HG03378 (cell line): ENCODE data around the gene XRCC1.

Experiments used
- ATAC-seq: cut with Tn5 transposase; IDR thresholded peaks from one replicate; pipeline ENCODE4 v1.9.1; 2021; ENCODE audit warnings: mild to moderate bottlenecking, moderate library complexity; ENCODE audit not compliant: unreplicated experiment

Gene XRCC1, protein sequence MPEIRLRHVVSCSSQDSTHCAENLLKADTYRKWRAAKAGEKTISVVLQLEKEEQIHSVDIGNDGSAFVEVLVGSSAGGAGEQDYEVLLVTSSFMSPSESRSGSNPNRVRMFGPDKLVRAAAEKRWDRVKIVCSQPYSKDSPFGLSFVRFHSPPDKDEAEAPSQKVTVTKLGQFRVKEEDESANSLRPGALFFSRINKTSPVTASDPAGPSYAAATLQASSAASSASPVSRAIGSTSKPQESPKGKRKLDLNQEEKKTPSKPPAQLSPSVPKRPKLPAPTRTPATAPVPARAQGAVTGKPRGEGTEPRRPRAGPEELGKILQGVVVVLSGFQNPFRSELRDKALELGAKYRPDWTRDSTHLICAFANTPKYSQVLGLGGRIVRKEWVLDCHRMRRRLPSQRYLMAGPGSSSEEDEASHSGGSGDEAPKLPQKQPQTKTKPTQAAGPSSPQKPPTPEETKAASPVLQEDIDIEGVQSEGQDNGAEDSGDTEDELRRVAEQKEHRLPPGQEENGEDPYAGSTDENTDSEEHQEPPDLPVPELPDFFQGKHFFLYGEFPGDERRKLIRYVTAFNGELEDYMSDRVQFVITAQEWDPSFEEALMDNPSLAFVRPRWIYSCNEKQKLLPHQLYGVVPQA

DNA sequence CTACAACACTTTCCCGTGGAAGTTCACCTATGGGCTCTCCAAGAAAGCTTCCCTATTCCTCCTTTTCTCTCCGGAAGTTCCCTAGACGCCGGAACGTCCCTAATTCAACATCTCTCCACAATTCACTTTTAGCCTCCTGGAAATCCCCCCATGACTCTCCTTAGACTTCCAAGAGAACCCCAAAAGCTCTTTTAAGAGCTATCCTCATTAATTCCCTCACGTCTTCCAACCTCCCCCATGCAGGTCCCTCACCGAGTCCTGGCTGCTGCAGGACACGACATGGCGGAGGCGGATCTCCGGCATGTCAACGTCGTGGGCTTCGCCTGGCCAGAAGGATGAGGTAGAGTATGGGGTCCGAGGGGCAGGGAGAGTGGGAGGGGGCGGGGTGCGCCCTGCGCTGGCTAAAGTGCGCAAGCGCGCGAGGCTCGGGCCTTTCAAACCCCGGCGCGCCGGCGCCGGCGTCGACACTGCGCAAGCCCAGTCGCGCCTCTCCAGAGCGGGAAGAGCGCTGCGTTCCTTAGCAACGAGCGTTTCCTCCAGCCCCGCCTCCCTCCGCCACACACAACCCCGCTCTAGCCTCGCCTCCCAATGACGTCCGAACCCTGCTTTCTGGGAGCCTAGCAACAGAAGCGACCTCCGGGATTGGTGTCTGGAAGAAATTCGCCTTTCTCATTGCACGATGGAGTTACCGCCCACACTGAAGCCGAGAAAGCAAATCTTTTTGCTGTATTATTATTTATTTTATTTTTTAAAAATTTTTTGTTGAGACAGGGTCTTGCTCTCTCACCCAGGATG is at the start of gene XRCC1, which contains the start of gene PINLYP:
Gene XRCC1 (minus strand): TSS at position 372 of the 795 bp plus-strand sequence. CDS start 69 bp downstream, at position 303.
Gene PINLYP (plus strand): TSS at position 646 of the 795 bp plus-strand sequence. CDS start 1,391 bp downstream, outside the sequence.
- peak; percentile 83 for ATAC-seq

DNA sequence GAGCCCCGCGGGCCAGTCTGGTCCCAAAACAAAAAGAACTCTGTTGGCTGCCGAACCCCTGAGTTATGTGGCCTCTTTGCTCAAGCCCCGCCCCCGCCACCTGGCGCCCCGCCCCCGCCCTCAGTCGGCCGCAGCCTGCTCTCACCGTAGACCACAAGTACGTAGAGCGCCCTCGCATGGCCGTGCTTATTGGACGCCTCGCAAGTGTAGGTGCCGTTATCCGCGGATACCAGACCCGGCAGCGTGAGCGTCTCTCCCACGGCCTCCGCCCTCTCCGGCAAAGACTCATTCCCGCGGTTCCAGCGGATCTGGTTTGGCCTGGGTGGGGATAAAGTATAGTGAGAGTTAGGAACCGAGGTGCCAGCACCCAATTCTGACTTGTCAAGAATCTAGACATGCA is 49.6 kb upstream of the XRCC1 start:
- no peak for ATAC-seq

DNA sequence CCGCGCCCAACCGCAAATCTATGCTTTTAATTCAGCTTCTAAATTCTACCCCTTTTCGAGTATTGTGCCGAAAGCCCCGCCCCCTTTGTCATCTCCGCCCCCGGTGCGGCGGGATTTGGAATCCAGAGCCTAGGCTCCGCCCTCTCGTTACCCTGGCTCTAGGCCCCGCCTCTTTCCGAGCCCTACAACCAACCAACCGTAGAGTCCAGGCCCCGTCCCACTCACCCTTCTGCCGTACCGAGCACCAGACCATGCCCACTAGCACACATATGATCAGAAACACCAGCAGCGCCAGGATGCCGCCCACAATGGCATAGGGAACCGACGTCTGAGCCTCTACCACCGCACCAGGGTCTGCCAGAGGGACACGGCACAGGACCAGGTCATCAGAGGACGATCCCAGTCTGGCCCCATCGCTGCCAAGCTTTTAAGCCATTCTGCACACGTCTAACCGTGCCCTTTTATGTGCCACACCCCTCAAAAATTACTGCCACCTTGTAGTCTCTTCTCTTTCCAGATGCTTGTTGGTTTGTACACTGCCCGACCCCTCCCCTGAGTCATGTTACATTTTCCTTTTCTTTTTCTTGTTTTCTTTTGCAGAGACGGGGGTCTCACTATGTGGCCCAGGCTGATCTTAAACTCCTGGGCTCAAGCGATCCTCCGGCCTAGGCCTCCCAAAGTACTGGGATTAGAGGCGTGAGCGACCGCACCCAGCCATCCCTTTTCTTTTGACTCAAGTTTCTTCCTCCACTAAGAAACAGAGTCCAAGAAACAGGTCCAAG is 48.8 kb upstream of the XRCC1 start:
- ATAC-seq: no peak

DNA sequence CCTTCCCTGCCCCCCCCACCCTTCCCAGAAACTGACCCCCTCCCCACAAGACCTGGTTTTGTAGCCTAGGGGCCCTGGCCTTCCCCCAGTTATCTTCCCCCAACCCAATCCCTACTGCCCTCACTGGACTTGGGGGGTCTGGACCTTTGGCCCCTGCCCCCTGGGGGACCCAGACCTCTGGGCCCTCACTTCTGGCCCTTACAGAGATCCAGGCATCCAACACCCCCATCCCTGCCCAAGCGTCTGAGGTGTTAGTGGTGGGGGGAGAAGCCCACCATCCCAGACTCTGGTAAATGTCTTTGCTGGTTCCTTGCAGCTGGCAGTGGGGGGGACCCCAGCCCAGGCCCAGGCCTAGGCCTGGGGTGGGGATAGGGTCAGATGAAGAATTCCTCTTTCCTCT is 47.6 kb upstream of the XRCC1 start:
- ATAC-seq: no peak

DNA sequence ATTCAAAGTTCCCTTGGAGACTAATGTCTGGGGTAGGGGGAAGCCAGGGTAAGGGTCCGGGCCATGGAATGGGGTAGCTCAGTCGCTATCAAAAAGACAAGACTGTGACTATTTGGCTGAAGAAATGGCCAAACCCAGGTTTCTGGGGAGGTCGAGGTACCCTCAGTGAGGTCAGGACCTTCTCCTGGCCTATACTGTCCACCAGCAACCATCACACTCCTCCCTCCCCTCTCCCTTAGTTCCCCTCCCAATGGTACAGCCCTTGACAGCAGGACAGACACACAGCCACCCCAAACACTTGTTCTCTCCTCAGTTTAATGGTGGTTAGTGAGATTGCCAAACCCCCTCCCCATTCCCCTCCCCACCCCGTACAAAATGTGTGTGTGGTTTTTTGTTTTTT is 46.7 kb upstream of the XRCC1 start:
- no peak for ATAC-seq

DNA sequence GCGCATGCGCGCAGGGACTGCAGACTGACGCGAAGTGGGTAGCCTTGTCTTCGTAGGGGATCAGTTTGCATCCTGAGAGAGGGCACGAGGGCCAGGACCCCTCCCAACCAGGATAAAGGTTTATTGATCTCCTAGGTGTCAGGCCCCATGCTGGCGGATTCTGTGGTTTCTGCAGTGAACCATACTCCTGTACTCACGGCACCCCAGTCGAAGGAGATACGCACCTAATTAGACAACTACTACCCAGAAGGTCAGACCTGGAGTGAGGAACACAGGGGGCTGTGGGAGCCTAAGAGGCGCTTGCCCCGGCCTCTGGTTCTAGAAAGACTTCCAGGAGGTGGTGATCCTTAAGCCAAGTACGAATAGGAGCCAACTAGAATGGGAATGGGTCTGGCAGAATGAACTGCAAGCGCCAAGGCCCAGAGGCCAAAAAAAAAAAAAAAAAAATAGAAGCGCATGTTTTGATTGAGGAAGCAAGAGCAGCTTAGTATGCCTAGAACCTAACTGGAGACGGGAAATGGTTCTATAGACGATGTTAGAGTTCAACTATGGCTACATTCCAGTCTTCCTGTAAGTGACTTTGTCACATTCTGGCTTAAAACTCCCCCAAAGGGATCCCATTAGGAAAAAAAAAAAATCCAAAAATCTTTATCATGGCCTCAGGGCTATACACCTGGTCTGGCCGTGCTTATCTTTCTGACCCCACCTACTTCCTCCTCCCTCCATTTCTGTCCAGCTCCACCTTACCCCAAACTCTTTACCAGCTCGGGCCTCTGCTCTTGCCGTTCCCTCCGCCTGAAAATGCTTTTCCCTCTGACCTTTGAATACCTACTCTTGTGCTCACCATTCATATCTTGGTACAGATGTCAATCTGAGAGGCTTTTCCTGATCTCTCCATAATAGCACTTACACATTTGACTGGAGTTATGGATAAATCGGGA is 45.0 kb upstream of the XRCC1 start:
- peak; percentile 3 for ATAC-seq

DNA sequence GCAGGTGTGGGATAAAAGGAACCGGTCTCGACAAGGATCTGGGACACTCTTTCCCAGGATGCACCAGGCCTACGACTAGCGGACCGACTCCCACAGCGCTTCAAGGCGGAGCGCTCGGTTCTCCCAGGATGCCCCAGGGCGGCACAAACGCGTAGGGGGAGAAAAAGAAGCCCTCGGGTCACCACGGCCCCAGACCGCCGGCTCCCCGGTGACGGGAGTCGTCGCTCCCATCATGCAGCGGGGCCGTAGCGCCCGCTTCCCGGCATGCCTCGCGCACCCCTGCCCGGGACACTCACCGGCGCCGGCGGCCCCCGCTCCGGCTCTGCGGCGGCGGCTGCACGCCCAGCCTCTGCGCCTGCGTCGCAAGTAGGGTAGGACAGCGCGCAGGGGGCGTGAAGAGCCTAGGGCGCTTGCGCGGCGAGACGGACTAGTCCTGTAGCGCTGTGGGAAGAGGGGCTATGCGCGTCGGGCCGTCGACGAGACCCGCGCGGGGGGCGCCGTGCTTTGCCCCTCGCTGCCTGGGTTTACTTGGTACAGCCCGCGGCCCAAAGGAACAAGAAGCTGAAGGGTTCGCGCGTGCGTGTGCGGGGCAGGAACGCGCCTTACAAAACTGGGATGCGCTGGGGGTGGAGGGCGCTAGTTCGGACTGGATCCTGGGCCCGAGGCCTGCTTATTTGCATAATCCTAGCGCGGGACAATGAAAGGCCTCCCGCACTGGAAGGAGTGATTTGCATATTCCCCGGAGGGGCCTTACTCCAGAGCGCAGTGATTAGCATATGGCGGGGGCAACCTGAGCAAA is 44.1 kb upstream of the XRCC1 start, which contains the start of gene ZNF428:
Gene ZNF428 (minus strand): TSS at position 368 of the 799 bp plus-strand sequence. CDS start 5,325 bp downstream, outside the sequence.
- peak; percentile 65 for ATAC-seq

DNA sequence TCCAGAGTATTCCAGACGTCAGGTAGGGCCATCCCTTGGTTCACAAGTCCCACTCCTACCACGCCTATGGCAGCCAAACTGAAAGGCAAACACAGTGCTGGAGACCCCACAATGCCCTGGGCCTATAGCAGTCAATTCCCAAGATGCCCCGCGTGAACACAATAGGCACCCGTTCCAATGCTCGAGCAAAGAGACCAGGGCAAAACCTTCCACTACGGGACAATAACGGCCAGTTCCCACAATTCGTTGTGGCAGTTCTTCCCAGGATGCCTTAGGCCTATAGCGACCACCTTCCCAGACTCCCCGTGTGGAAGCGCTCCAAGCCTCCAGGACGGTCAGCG is 43.6 kb upstream of the XRCC1 start:
- ATAC-seq: peak; percentile 27

DNA sequence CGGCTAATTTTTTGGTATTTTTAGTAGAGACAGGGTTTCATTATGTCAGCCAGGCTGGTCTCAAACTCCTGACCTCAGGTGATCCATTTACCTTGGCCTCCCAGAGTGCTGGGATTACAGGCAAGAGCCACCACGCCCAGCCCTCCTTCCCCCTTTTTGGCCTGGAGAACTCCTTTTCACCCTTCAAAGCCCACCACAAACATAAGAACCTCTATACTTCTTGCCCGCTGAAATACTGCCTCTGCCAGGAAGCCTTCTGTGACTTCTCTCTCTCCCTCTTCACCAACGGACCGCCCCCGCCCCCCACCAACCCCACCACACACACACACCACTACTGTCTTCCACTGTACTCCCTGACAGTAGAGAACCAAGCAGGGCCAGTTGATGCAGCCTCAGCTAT is 41.6 kb upstream of the XRCC1 start:
- no peak for ATAC-seq

DNA sequence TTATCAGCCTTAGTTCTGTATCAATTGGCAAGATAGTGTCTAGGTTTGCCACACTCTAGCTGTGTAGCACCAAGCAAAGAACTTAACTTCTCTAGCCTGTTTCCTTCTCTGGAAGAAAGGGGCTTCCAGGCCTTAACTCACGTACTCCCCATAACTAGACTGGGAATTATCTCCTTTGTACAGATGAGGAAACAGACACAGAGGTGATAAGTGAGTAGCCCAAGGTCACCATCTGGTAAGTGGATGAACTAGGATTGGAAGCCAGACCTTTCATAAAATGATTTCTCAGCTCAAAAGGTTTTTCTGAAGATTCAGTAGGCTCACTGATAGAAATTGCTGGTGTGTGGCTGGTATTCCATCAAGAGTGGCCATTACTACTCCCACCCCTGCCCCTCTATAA is 41.0 kb upstream of the XRCC1 start:
- no peak for ATAC-seq

DNA sequence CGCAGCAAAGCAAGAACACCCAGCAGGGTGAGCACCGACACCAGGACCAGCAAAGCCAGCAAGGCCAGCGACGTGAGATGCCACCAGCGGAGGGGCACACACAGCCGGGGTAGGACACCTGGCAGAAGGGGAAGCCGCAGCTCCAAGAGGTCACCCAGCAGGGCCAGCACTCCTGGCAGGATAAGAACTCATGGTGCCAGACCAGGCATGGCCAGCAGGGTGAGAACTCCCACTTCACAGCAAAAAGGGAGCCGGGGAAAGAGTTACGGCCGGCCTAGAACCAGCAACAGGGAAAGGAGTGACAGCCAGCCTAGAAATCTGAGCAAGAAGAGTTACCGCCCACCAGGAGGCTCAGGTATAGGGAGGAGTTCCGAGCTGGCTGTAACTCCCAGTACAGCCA is 37.0 kb upstream of the XRCC1 start:
- ATAC-seq: no peak

DNA sequence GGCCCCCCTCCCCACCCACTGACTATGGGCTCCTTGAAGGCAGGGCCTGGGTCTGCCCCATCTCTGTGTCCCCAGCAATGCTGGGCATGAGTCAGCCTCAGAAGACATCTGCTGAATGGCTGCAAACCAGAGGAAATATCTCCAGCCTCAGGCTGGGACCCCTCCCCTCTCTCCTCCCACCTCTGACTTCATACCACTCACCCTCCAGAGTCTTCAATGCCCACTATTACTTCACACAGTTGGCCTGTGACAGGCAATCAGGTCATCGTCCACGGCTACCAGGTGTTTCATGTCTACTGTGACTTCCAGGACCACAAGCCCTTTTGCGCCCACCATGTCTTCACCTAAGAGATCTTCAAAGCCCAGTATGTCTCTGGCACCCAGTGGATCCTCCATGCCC is 36.5 kb upstream of the XRCC1 start, which contains the start of gene SRRM5:
Gene SRRM5 (plus strand): TSS at position 301 of the 400 bp plus-strand sequence. CDS start 34 bp downstream, at position 335.
- no peak for ATAC-seq

DNA sequence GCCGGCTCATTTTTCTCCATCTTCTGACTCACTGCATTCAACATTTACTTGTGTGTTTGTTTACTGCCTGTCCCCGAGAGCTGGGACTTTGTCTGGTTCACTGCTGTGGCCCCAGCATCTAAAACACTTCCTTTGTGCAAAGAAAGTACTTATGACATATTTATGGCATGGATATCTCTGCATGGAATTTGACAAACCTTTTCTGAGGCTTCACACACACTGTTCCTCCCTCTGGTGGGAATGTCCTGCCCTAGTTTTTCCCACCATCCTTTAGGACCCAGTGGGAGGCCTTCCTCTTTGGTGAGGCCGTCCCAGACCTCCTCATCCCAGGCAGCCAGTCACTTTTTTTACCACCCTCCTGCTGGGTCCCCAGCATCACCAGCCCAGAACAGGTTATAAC is 35.2 kb upstream of the XRCC1 start:
- ATAC-seq: no peak

DNA sequence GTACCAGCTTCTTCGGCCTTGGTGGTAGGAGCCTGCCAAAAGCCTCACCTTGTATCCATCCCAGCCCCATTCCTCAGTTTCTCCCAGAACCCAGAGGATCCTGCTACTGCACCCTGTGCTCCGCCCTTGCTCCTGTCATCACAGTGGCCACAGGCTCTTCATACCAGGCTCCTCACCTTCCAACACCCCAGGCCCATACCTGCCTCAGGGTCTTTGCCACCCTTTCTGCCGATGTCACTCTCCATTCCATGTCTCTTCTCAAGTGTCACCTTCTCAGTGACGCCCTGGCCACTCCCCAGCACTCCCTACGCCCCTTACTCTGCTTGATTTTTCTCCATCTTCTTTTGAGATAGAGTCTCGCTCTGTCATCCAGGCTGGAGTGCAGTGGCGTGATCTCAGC is 34.5 kb upstream of the XRCC1 start:
- ATAC-seq: no peak

DNA sequence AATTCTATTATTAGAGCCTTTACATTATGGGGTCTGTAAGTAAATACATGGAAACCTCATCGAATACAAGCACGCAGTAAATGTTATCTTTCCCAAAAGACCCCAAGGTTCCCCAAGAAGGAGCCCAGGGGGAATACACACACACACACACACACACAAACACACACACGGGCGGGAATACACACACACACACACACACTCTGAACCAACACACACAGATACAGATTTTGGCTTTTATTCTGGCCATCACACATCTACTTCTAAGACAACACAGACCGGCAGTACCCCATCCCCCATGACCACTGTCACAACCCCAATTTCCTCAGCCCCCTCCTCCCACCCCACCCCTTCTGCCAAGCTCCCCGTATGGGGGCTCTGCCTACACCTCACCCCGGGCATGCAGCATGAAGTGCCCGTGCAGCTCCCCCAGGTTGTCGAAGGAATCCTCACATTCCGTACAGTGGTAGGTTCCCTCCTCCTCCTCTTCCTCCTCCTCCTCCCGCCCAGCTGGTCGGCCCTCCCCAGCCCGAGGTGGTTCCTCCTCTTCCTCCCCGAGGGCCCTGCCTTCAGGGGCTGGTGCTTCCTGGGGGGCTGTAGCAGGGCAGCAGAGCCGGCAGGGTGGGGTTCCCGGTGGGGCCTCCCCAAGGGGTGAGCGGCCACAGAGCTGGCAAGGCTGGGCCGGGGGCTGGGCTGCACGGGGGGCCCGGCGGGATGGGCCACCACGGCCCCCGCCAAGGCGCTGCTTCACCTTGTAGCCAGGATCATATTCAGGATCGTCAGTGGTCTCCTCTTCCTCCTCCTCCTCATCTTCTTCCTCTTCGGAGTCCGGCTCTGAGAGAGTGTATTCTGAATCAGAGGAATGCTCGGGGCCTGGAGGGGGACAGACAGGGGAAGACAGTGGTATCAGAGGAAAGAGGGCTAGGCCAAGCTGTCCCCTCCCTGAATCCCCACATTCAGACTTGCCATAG is 32.2 kb upstream of the XRCC1 start:
- no peak for ATAC-seq

DNA sequence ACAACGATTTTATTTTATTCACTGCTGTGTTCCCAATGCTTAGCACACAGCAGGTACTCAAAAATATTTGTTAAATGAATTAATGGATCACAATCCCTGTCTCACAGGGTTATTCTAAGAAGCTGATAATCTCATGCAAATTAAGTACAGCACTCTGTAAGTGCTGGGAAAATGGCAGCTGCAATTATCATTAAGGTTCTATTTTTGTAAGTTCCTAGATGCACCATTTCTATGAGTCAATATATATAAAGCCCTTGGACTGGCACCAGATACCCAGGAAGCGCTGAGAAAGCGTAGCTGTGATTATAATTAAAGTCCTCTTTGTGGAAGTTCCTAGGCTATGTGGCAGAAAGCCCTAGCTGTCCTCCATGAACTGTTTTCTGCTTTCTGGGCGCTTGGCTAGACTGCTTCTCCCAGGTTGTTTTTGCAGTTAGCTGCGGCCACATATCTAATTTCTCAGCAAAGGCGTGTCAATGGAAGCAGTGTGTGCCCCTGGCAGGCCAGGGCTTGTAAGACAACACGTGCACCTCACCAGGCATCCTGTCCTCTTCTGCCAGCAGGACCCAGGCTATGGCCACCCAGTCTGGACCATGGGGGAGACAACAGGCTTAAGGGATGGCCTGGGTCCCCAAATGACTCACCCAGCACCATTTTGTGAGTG is 31.4 kb upstream of the XRCC1 start:
- ATAC-seq: no peak
